DND-41 (cell line): ENCODE data around the gene TMEM190.

Experiments
- ATAC-seq: fragments of 200-7000 bp; cut with Tn5 transposase; 3 replicates; pipeline ENCODE4 v1.9.1; 2021; ENCODE audit warnings: low read depth; ENCODE audit not compliant: insufficient read depth
- DNase-seq: peaks from one replicate; pipeline ENCODE4 v3.0.0-alpha.2; 2020
- H2AFZ ChIP-seq: 2 replicates; pipeline ENCODE4 v1.6.0; 2012; ENCODE audit warnings: low read depth, low read length
- H3K27ac ChIP-seq: 2 replicates; pipeline ENCODE4 v1.5.1; 2012; ENCODE audit warnings: low read length, inconsistent platforms
- H3K27me3 ChIP-seq: fragments of 200-600 bp; sonication (generic); 2 replicates; pipeline ENCODE4 v1.6.0; 2012; ENCODE audit warnings: low read length, mild to moderate bottlenecking, inconsistent platforms; ENCODE audit not compliant: insufficient read depth, poor library complexity
- H3K36me3 ChIP-seq: 2 replicates; pipeline ENCODE4 v1.5.1; 2012; ENCODE audit warnings: low read length, inconsistent platforms; ENCODE audit not compliant: insufficient read depth
- H3K4me1 ChIP-seq: 2 replicates; pipeline ENCODE4 v1.5.1; 2012; ENCODE audit warnings: mild to moderate bottlenecking, low read length; ENCODE audit not compliant: insufficient read depth
- H3K4me2 ChIP-seq: 2 replicates; pipeline ENCODE4 v1.6.0; 2012; ENCODE audit warnings: mild to moderate bottlenecking, moderate library complexity, low read length, inconsistent platforms; ENCODE audit not compliant: insufficient read depth
- H3K4me3 ChIP-seq, 2 experiments: fragments of 200-600 bp in 1 of 2; shearing (Covaris generic) in 1 of 2; 2 replicates each; pipeline ENCODE4 v1.5.1; 2012 to 2016; ENCODE audit warnings: inconsistent platforms in 2 of 2, low read length in 2 of 2, mild to moderate bottlenecking in 2 of 2, low read depth in 1 of 2, moderate library complexity in 1 of 2
- H3K79me2 ChIP-seq: 2 replicates; pipeline ENCODE4 v1.6.0; 2012; ENCODE audit warnings: low read length, inconsistent platforms; ENCODE audit not compliant: insufficient read depth
- H3K9ac ChIP-seq: 2 replicates; pipeline ENCODE4 v1.6.0; 2012; ENCODE audit warnings: low read depth, mild to moderate bottlenecking, inconsistent platforms, low read length, moderate library complexity
- H3K9me3 ChIP-seq: 2 replicates; pipeline ENCODE4 v1.5.1; 2012; ENCODE audit warnings: low read length, moderate library complexity, mild to moderate bottlenecking, inconsistent platforms; ENCODE audit not compliant: insufficient read depth, severe bottlenecking
- H4K20me1 ChIP-seq: 2 replicates; pipeline ENCODE4 v1.6.0; 2012; ENCODE audit warnings: low read length; ENCODE audit not compliant: insufficient read depth
- CTCF ChIP-seq: IDR thresholded peaks from 2 replicates; pipeline ENCODE4 v1.5.1; 2012; ENCODE audit warnings: borderline replicate concordance, low read length, moderate library complexity, mild to moderate bottlenecking; ENCODE audit not compliant: poor library complexity, severe bottlenecking; ENCODE audit errors: extremely low read depth
- EZH2 ChIP-seq: IDR thresholded peaks from 3 replicates; pipeline ENCODE4 v1.6.1; 2012; ENCODE audit warnings: borderline replicate concordance, low read depth, mild to moderate bottlenecking, moderate library complexity, low read length, inconsistent platforms; ENCODE audit not compliant: severe bottlenecking

The TMEM190 gene

GRCh38 chr19:55382522-55383054 lies 6.0 kb downstream of the TMEM190 start:
- Histone ChIP-seq H3K4me2 (peak overlapping the region; percentile 84), H3K4me3 (peak overlapping the region; percentile 41 to 69; a peak in 3 of 4 replicates), H3K9me3 (no peaks in the 10 kb centered on the region)

GRCh38 chr19:55383279-55384130 lies 6.9 kb downstream of the TMEM190 start:
- DNase-seq: peak; percentile 66
- H3K79me2 ChIP-seq: peaks cover 64% of the 10 kb centered on the region

More at GRCh38 chr19:55382522-55383054, 6.0 kb downstream of the TMEM190 start:
- Histone ChIP-seq H3K27me3 (no peaks in the 10 kb centered on the region), H3K27ac (peak overlapping the region; percentile 90), H2AFZ (peak overlapping the region; percentile 84; the same call in 1 of the 2 replicates), H3K4me1 (peaks cover 43% of the 10 kb centered on the region), H3K36me3 (peaks cover 17% of the 10 kb centered on the region), H3K79me2 (peaks cover 55% of the 10 kb centered on the region), H3K9ac (peak overlapping the region; percentile 82), H4K20me1 (peaks cover 18% of the 10 kb centered on the region)
- no peak for ATAC-seq
- no peak for DNase-seq
- TF ChIP-seq CTCF: no peak
- TF ChIP-seq EZH2: no peak

GRCh38 chr19:55384131-55384919 lies 7.7 kb downstream of the TMEM190 start, which contains the start of gene TMEM238:
TMEM238 (minus strand) TSS chr19:55384292; CDS start chr19:55384259, 33 bp downstream.
- Histone ChIP-seq H3K4me3 (peak within 1 kb of the TSS; percentile 43 to 69), H3K36me3 (peaks cover 34% of the 10 kb centered on the region), H3K4me2 (peak within 1 kb of the TSS; percentile 98), H3K4me1 (peaks cover 60% of the 10 kb centered on the region), H3K27ac (peak within 1 kb of the TSS; percentile 93), H3K79me2 (peaks cover 72% of the 10 kb centered on the region), H3K9ac (peak within 1 kb of the TSS; percentile 82), H4K20me1 (peaks cover 35% of the 10 kb centered on the region), H3K9me3 (no peaks in the 10 kb centered on the region), H2AFZ (peak within 1 kb of the TSS; percentile 84), H3K27me3 (no peaks in the 10 kb centered on the region)
- ATAC-seq (peak; percentile 4), DNase-seq (peak; percentile 60)
- TF ChIP-seq EZH2 (no peak), CTCF (peak; percentile 2)

More at GRCh38 chr19:55383279-55384130, 6.9 kb downstream of the TMEM190 start:
- Histone ChIP-seq H2AFZ (peak overlapping the region; percentile 84), H3K4me3 (peak overlapping the region; percentile 41 to 69; a peak in 3 of 4 replicates), H3K27ac (peak overlapping the region; percentile 93), H4K20me1 (peaks cover 27% of the 10 kb centered on the region), H3K4me1 (peaks cover 52% of the 10 kb centered on the region), H3K4me2 (peak overlapping the region; percentile 98), H3K9me3 (no peaks in the 10 kb centered on the region), H3K9ac (peak overlapping the region; percentile 82), H3K27me3 (no peaks in the 10 kb centered on the region), H3K36me3 (peaks cover 26% of the 10 kb centered on the region)
- no peak for ATAC-seq
- peak; percentile 43 for TF ChIP-seq CTCF
- no peak for TF ChIP-seq EZH2
